BJ (cell line): ENCODE measurements around the gene PACS1. TPM values are rescaled to one million over a fixed set of nuclear protein-coding genes. Genes with fewer than 3 reads are reported as not detected.

ENCODE experiments used
- CTCF ChIA-PET: fragments of 350-600 bp; formaldehyde crosslinking; extraction: SDS; loops from one replicate; lab custom pipeline; 2021; ENCODE audit warnings: antibody characterized with exemption, inconsistent platforms; lab: Yijun Ruan, JAX
- POLR2A ChIA-PET: fragments of 300-600 bp; sonication (Branson Sonifier 250); formaldehyde crosslinking; extraction: SDS; loops from one replicate; lab custom pipeline; 2021; ENCODE audit warnings: antibody characterized with exemption; lab: Charles Lee
- DNase-seq: peaks from one replicate; pipeline ENCODE4 v3.0.0-alpha.2; 2011; ENCODE audit warnings: low read depth
- H3K27me3 ChIP-seq: 2 replicates; pipeline ENCODE4 v1.6.0; 2011; ENCODE audit warnings: low read length; ENCODE audit not compliant: control insufficient read depth, insufficient read depth
- H3K36me3 ChIP-seq: 2 replicates; pipeline ENCODE4 v1.5.1; 2011; ENCODE audit warnings: low read length; ENCODE audit not compliant: control insufficient read depth, insufficient read depth
- H3K4me3 ChIP-seq: 2 replicates; pipeline ENCODE4 v1.5.1; 2011; ENCODE audit warnings: low read depth, mild to moderate bottlenecking, control low read depth, low read length
- polyA plus RNA-seq: library from polyadenylated mRNA; depleted of rRNA; stranded (reverse); fragments of >200 nt; gene quantifications from 2 replicates; pipeline ENCODE4 v1.2.3, GENCODE V29; 2011
- TF ChIP-seq, protein P1 (sequence below): IDR thresholded peaks from 2 replicates; pipeline ENCODE4 v1.5.1; 2011; ENCODE audit warnings: low read depth, mild to moderate bottlenecking, control low read depth, inconsistent platforms, low read length, moderate library complexity; ENCODE audit not compliant: insufficient read depth

Gene PACS1
- polyA plus RNA-seq, 1 experiment: 34.3 TPM

DNA sequence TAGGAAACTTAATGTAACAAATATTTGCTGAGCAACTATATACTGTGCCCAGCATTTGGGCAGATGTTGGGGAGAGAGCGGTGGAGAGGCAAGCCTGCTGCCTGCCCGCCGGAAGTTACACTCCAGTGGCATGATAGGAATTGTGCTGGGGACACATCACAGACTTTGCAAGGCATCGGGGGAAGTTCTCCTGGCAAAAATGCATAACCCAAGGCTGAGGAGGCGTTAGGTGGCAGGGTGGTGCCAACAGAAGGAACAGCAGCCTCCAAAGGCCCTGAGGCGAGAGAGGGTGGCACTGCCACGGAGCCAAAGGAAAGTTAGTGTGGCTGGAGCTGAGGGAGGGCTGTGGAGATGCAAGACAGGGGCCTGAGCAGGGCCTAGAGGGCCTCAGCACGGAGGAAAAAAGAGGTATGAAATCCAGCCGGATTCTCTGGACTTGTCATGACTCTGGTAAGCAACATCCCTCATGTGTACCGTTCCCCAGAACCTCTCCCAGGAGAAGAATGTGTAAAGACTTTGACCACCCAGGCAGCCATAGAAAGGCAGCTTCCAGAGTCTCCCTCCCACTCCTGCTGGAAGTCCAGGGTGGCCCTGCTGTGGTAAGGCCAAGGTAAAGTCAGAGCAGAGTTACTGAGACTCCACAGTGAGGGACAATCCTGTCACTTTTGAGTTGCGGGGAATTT is 122.2 kb downstream of the PACS1 start:
- no peak for DNase-seq
- Histone ChIP-seq H3K36me3 (peaks cover 4% of the 10 kb centered on the region; the same call in 1 of the 2 replicates), H3K4me3 (no peak overlapping the region), H3K27me3 (no peaks in the 10 kb centered on the region)
- CTCF ChIA-PET: no interaction called here
- TF ChIP-seq, protein P1, sequence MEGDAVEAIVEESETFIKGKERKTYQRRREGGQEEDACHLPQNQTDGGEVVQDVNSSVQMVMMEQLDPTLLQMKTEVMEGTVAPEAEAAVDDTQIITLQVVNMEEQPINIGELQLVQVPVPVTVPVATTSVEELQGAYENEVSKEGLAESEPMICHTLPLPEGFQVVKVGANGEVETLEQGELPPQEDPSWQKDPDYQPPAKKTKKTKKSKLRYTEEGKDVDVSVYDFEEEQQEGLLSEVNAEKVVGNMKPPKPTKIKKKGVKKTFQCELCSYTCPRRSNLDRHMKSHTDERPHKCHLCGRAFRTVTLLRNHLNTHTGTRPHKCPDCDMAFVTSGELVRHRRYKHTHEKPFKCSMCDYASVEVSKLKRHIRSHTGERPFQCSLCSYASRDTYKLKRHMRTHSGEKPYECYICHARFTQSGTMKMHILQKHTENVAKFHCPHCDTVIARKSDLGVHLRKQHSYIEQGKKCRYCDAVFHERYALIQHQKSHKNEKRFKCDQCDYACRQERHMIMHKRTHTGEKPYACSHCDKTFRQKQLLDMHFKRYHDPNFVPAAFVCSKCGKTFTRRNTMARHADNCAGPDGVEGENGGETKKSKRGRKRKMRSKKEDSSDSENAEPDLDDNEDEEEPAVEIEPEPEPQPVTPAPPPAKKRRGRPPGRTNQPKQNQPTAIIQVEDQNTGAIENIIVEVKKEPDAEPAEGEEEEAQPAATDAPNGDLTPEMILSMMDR: no peak
- POLR2A ChIA-PET: no interaction called here

DNA sequence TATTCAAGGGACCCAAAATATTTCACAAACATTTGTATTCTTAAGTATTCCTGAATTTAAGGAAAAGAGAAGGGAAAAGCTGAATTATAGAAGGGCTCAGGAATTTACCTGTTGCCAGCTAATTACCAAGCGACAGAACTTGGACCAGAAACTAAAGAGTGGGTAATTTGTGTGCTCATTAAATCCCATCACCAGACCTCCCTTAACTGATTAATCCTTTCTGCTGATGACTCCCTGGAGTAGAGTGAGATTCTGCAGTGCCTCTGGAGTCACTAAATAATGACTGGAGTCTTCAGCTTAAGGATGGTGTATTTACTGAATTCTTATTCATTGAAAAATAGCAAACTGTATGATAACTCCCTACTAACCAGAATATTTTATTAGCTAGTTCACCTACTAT is 124.3 kb downstream of the PACS1 start:
- POLR2A ChIA-PET: no interaction called here

DNA sequence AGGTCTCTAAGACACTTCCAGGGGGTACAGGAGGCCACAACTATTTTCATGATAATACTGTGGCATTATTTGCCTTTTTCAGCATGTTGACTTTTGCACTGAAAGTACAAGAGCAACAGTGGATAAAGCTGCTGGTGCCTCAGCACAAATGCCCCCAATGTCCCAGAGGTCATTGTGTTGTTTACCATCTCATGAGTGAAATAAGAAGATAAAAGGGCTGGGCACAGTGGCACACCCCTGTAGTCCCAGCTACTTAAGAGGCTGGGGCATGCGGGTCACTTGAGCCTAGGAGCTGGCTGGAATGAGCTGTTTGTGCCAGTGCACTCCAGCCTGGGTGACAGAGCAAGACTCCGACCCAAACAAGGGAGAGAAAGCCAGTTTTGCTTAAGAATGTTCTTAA is 125.8 kb downstream of the PACS1 start:
- TF ChIP-seq, protein P1: no peak
- no peak for DNase-seq
- ChIA-PET POLR2A (no interaction called here), CTCF (interaction anchor here (0.7 to 1.6 kb wide), 3 partner anchors 12 to 27 kb away, joined by 4 to 5 read pairs (median 4); no protein-coding TSS in a partner anchor)
- Histone ChIP-seq H3K4me3 (no peak overlapping the region), H3K27me3 (no peaks in the 10 kb centered on the region), H3K36me3 (peaks cover 4% of the 10 kb centered on the region; the same call in 1 of the 2 replicates)

More for the DNA sequence above, 124.3 kb downstream of the PACS1 start:
- Histone ChIP-seq H3K36me3 (peaks cover 4% of the 10 kb centered on the region; the same call in 1 of the 2 replicates), H3K4me3 (no peak overlapping the region), H3K27me3 (no peaks in the 10 kb centered on the region)
- TF ChIP-seq, protein P1: no peak
- no peak for DNase-seq
- CTCF ChIA-PET: interaction anchor here (1.0 kb wide), 1 partner anchor 126 kb away, joined by 4 read pairs; no protein-coding TSS in a partner anchor

DNA sequence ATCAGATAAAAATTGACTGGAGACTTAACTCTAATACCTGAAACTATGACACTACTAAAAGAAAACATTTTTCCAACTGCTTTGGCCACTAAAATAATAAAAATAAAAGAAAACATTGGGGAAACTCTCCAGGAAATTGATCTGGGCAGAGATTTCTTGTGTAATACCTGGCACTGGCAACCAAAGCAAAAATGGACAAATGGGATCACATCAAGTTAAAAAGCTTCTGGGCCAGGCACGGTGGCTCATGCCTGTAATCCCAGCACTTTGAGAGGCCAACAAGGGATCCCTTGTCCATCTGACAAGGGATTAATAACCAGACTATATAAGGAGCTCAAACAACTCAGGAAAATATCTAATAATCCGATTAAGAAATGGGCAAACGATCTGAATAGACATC is 133.8 kb downstream of the PACS1 start:
- Histone ChIP-seq H3K27me3 (no peaks in the 10 kb centered on the region), H3K4me3 (no peak overlapping the region), H3K36me3 (no peaks in the 10 kb centered on the region)
- no peak for DNase-seq
- ChIA-PET CTCF (no interaction called here), POLR2A (no interaction called here)
- TF ChIP-seq, protein P1: no peak

DNA sequence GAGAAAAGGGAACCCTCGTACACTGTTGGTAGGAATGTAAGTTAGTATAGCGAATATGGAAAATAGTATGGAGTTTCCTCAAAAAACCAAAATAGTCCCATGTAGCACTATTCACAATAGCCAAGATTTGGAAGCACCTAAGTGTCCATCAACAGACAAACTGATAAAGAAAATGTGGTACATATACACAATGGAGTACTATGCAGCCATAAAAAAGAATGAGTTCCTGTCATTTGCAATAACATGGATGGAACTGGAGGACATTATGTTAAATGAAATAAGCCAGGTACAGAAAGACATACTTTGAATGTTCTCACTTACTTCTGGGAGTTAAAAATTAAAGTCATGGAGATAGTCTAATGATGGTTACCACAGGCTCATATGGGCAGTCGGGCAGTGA is 134.3 kb downstream of the PACS1 start:
- TF ChIP-seq, protein P1: no peak
- no peaks in the 10 kb centered on the region for H3K36me3 ChIP-seq
- H3K27me3 ChIP-seq: no peaks in the 10 kb centered on the region
- no peak overlapping the region for H3K4me3 ChIP-seq
- POLR2A ChIA-PET: no interaction called here
- CTCF ChIA-PET: no interaction called here
- no peak for DNase-seq
